ENCODE results near the gene YIPF4.
A peak's percentile ranks its signal among the peaks of the same experiment; 100 is the strongest.
"Not testable (repeated sequence)": the region's sequence is repeated elsewhere in the genome, so short reads cannot be mapped to it uniquely, and the experiment has no call there.

Gene YIPF4

DNA sequence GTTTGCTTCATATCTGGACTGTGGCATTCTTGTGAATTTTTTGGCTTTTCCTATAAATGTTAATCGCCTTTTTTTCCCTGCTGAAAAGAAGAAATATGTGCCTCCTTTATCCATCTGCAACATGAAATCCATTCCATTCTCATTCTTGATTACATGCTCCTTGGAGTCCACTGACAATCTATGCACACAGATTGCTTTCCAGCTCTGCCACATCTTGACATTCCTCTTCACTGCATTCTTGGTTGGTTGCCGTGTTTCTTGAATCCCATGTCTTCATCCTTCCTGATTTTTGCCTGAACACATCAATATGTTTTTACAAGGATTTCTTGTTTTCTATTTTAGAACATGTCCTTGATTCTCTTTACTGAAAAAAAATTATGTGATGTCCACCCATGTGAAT, 52.4 kb downstream of the YIPF4 start:
- Histone ChIP-seq H3K4me2 (ENCODE audit: low read length) (no peak overlapping the region), H3K9me3 (ENCODE audit: control insufficient read depth, low read length) (no peaks in the 10 kb centered on the region), H3K27ac (no peak overlapping the region), H3K27me3 (ENCODE audit: control insufficient read depth, insufficient read depth, low read length) (no peaks in the 10 kb centered on the region), H3K4me1 (no peaks in the 10 kb centered on the region), H2AFZ (no peak overlapping the region), H3K4me3 (ENCODE audit: low read depth, low read length) (no peak overlapping the region), H3K79me2 (no peaks in the 10 kb centered on the region), H3K36me3 (ENCODE audit: control insufficient read depth, insufficient read depth, low read length) (no peaks in the 10 kb centered on the region), H3K9ac (no peak overlapping the region)
- TF ChIP-seq, protein P1, sequence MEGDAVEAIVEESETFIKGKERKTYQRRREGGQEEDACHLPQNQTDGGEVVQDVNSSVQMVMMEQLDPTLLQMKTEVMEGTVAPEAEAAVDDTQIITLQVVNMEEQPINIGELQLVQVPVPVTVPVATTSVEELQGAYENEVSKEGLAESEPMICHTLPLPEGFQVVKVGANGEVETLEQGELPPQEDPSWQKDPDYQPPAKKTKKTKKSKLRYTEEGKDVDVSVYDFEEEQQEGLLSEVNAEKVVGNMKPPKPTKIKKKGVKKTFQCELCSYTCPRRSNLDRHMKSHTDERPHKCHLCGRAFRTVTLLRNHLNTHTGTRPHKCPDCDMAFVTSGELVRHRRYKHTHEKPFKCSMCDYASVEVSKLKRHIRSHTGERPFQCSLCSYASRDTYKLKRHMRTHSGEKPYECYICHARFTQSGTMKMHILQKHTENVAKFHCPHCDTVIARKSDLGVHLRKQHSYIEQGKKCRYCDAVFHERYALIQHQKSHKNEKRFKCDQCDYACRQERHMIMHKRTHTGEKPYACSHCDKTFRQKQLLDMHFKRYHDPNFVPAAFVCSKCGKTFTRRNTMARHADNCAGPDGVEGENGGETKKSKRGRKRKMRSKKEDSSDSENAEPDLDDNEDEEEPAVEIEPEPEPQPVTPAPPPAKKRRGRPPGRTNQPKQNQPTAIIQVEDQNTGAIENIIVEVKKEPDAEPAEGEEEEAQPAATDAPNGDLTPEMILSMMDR (IDR thresholded peaks at IDR 0.05): no peak

DNA sequence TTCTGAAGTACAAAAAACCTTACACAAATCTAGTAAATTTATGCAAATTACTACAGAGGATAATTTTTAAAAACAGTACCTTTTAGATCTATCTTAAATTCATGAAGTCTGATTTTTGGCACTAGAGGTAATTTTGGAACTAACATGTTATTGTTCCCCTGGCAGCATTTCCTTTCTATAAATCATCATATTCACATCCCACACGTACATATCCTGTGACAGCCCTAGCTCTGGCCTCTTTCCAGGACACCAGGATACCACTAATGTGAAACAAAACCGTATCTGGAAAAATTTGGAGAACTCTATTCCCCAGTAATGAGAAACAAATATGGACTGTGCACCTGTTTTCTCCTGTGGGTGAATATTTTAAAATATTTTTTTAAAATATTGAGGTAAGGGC, 65.1 kb downstream of the YIPF4 start:
- Histone ChIP-seq H2AFZ (no peak overlapping the region), H3K4me2 (ENCODE audit: low read length) (no peak overlapping the region), H3K79me2 (no peaks in the 10 kb centered on the region), H3K9ac (no peak overlapping the region), H3K36me3 (ENCODE audit: control insufficient read depth, insufficient read depth, low read length) (no peaks in the 10 kb centered on the region), H3K4me1 (no peaks in the 10 kb centered on the region), H3K4me3 (ENCODE audit: low read depth, low read length) (no peak overlapping the region), H3K9me3 (ENCODE audit: control insufficient read depth, low read length) (no peaks in the 10 kb centered on the region), H3K27me3 (ENCODE audit: control insufficient read depth, insufficient read depth, low read length) (no peaks in the 10 kb centered on the region), H3K27ac (no peak overlapping the region)
- TF ChIP-seq, protein P1 (IDR thresholded peaks at IDR 0.05): no peak

DNA sequence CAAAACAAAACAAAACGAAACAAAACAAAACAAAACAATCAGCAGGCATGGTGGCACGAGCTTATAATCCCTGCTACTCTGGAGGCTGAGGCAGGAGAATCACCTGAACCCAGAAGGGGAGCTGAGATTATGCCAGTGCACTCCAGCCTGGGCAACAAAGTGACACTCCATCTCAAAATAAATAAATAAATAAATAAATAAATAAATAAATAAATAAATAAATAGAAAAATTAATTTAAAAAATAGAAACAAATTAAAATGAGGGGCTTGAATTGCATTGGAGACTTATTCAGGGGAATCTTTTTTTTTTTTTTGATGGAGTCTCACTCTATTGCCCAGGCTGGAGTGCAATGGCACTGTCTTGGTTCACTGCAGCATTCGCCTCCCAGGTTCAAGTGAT, 73.1 kb downstream of the YIPF4 start:
- not testable (repeated sequence) for H3K79me2 ChIP-seq; H3K9me3 ChIP-seq (ENCODE audit: control insufficient read depth, low read length); H3K27ac ChIP-seq; H3K36me3 ChIP-seq (ENCODE audit: control insufficient read depth, insufficient read depth, low read length); H3K9ac ChIP-seq; H2AFZ ChIP-seq; H3K4me3 ChIP-seq (ENCODE audit: low read depth, low read length); H3K4me1 ChIP-seq; H3K4me2 ChIP-seq (ENCODE audit: low read length); H3K27me3 ChIP-seq (ENCODE audit: control insufficient read depth, insufficient read depth, low read length)

DNA sequence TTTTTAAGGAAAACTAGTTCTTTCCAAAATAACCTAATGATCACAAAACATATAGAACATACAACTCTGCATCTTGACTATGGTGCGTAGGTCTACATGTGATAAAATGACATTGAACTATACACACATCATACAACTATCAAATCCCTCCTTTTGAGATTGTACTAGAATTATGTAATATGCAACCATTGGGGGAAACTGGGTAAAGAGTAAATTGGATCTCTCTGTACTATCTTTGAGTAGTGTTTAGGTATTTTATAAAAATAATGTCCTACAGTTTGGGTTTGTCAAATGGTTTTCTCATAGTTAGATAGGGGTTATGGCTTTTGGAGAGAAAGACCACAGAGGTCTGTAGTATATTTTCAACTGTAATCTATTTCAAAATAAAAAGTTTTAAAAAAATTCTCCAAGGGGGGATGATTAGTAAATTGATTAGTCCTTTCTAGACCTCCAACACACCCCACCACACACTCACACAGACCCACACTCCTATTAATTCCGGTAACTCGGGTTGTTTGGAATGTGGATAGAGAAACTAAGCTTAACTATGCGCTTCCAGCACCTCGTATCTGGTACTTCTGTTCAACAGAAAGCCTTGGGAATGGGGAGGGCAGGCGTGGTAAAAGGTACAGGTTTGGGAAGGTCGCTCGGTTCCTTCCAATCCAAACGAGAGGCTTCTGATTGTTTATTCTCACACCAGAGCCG, 78.4 kb downstream of the YIPF4 start:
- peaks cover 21% of the 10 kb centered on the region for H3K79me2 ChIP-seq
- H3K9ac ChIP-seq: peak overlapping the region; percentile 31
- no peaks in the 10 kb centered on the region for H3K36me3 ChIP-seq (ENCODE audit: control insufficient read depth, insufficient read depth, low read length)
- H2AFZ ChIP-seq: peak overlapping the region; percentile 92
- peak overlapping the region; percentile 85 for H3K4me3 ChIP-seq (ENCODE audit: low read depth, low read length)
- TF ChIP-seq, protein P1 (IDR thresholded peaks at IDR 0.05): no peak
- peak overlapping the region; percentile 85 for H3K27ac ChIP-seq
- H3K4me2 ChIP-seq (ENCODE audit: low read length): peak overlapping the region; percentile 61
- H3K27me3 ChIP-seq (ENCODE audit: control insufficient read depth, insufficient read depth, low read length): no peaks in the 10 kb centered on the region
- no peaks in the 10 kb centered on the region for H3K9me3 ChIP-seq (ENCODE audit: control insufficient read depth, low read length)
- H3K4me1 ChIP-seq: peaks cover 11% of the 10 kb centered on the region

DNA sequence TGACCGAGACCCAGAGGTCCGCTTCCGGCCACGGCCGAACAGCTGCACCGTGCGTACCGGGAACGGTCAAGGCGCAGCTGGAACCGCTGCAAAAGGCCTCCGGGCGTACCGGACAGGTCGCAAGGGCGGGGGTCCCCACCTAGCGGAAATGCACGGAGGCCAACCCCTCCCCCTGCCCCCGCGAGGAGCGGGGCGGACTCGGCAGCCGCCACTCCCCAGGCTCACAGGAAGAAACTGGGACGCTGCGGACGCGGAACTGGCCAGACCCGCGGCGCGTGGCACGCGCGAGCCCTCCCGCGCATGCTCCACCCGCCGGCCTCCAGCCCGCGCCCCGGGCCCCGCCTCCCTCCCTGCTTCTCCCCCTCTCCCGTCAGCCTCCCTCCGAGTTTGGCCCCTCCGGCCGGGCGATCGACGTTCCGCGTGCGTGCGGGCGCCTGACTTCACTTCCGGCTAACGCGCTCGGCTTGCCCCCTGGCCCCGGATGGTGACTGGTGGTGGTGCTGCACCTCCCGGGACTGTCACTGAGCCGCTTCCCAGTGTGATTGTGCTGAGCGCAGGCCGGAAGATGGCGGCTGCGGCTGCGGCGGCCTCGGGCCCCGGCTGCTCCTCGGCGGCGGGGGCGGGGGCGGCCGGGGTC, 79.1 kb downstream of the YIPF4 start, which contains the start of gene BIRC6:
TSS of gene BIRC6 (plus strand) at position 343 of the 637 bp plus-strand sequence. CDS start at position 482, 139 bp downstream.
- Histone ChIP-seq H3K27me3 (ENCODE audit: control insufficient read depth, insufficient read depth, low read length) (no peaks in the 10 kb centered on the region), H3K79me2 (peaks cover 28% of the 10 kb centered on the region), H3K4me2 (ENCODE audit: low read length) (peak within 1 kb of the TSS; percentile 61), H3K36me3 (ENCODE audit: control insufficient read depth, insufficient read depth, low read length) (no peaks in the 10 kb centered on the region), H3K9me3 (ENCODE audit: control insufficient read depth, low read length) (no peaks in the 10 kb centered on the region), H2AFZ (peak within 1 kb of the TSS; percentile 92), H3K4me3 (ENCODE audit: low read depth, low read length) (peak within 1 kb of the TSS; percentile 85), H3K4me1 (peaks cover 11% of the 10 kb centered on the region), H3K27ac (peak within 1 kb of the TSS; percentile 85), H3K9ac (peak within 1 kb of the TSS; percentile 96)
- TF ChIP-seq, protein P1 (IDR thresholded peaks at IDR 0.05): no peak

Data from parathyroid adenoma (tissue), 2 donors.